SK-N-SH treated with all-trans-retinoic acid at 6 μM for 48 hours (cell line): ENCODE measurements around the gene KRT14.
"Not testable (repeated sequence)": the region's sequence is repeated elsewhere in the genome, so short reads cannot be mapped to it uniquely, and the experiment has no call there.

Source experiments
- ATAC-seq: fragments of 200-7000 bp; cut with Tn5 transposase; 3 replicates; pipeline ENCODE4 v1.9.1; 2020; ENCODE audit warnings: mild to moderate bottlenecking, moderate library complexity
- BACH2 ChIP-seq: fragments of 250-450 bp; sonication (Bioruptor Pico); IDR thresholded peaks from 2 replicates; pipeline ENCODE4 v1.9.0; 2021; ENCODE audit warnings: mild to moderate bottlenecking, borderline replicate concordance
- CSDC2 ChIP-seq: fragments of 250-450 bp; sonication (Bioruptor Pico); IDR thresholded peaks from 2 replicates; pipeline ENCODE4 v1.5.0; 2020; ENCODE audit warnings: mild to moderate bottlenecking, moderate library complexity
- ESRRG ChIP-seq: fragments of 250-450 bp; sonication (Bioruptor Pico); IDR thresholded peaks from 2 replicates; pipeline ENCODE4 v1.6.1; 2021; ENCODE audit warnings: mild to moderate bottlenecking
- GLIS3 ChIP-seq: fragments of 250-450 bp; sonication (Bioruptor Pico); IDR thresholded peaks from 2 replicates; pipeline ENCODE4 v1.5.0; 2020; ENCODE audit warnings: mild to moderate bottlenecking, moderate library complexity
- ISL1 ChIP-seq: fragments of 250-450 bp; sonication (Bioruptor Pico); IDR thresholded peaks from 2 replicates; pipeline ENCODE4 v2.1.2; 2022; ENCODE audit warnings: mild to moderate bottlenecking, moderate library complexity
- OSR1 ChIP-seq: fragments of 250-450 bp; sonication (Bioruptor Pico); IDR thresholded peaks from 2 replicates; pipeline ENCODE4 v1.8.0; 2022; ENCODE audit warnings: moderate library complexity, mild to moderate bottlenecking, inconsistent platforms
- PPARA ChIP-seq: fragments of 250-450 bp; sonication (Bioruptor Pico); IDR thresholded peaks from 2 replicates; pipeline ENCODE4 v1.5.0; 2020; ENCODE audit warnings: mild to moderate bottlenecking, borderline replicate concordance
- RARB ChIP-seq: fragments of 250-450 bp; sonication (Bioruptor Pico); IDR thresholded peaks from 2 replicates; pipeline ENCODE4 v1.8.0; 2021; ENCODE audit warnings: mild to moderate bottlenecking, moderate library complexity
- SNAI2 ChIP-seq: fragments of 250-450 bp; sonication (Bioruptor Pico); IDR thresholded peaks from 2 replicates; pipeline ENCODE4 v1.5.0; 2020; ENCODE audit warnings: mild to moderate bottlenecking, moderate library complexity
- TCF4 ChIP-seq: fragments of 250-450 bp; sonication (Bioruptor Pico); IDR thresholded peaks from 2 replicates; pipeline ENCODE4 v1.8.0; 2021; ENCODE audit warnings: mild to moderate bottlenecking, moderate library complexity, borderline replicate concordance
- TOX ChIP-seq: fragments of 250-450 bp; sonication (Bioruptor Pico); IDR thresholded peaks from 2 replicates; pipeline ENCODE4 v1.8.0; 2021; ENCODE audit warnings: mild to moderate bottlenecking, moderate library complexity, borderline replicate concordance
- ZC3H10 ChIP-seq: fragments of 250-450 bp; sonication (Bioruptor Pico); IDR thresholded peaks from 2 replicates; pipeline ENCODE4 v1.5.1; 2021; ENCODE audit warnings: mild to moderate bottlenecking, moderate library complexity
- ZFP3 ChIP-seq: fragments of 250-450 bp; sonication (Bioruptor Pico); IDR thresholded peaks from 2 replicates; pipeline ENCODE4 v1.5.0; 2020; ENCODE audit warnings: mild to moderate bottlenecking, moderate library complexity
- ZFP30 ChIP-seq: fragments of 450-650 bp; formaldehyde crosslinking; IDR thresholded peaks from 2 replicates; pipeline ENCODE4 v1.5.0; 2022; ENCODE audit warnings: mild to moderate bottlenecking, moderate library complexity
- ZNF565 ChIP-seq: fragments of 450-650 bp; formaldehyde crosslinking; conservative IDR thresholded peaks from 2 replicates; pipeline ENCODE4 v1.5.0; 2020; ENCODE audit warnings: low read depth, mild to moderate bottlenecking, moderate library complexity
- ZNF70 ChIP-seq: fragments of 450-650 bp; formaldehyde crosslinking; IDR thresholded peaks from 2 replicates; pipeline ENCODE4 v1.5.0; 2020; ENCODE audit warnings: mild to moderate bottlenecking, moderate library complexity
- ZNF8 ChIP-seq: fragments of 450-650 bp; formaldehyde crosslinking; IDR thresholded peaks from 2 replicates; pipeline ENCODE4 v1.5.0; 2020; ENCODE audit warnings: mild to moderate bottlenecking, moderate library complexity
- TF ChIP-seq, protein P1 (sequence below): fragments of 250-450 bp; sonication (Bioruptor Pico); IDR thresholded peaks from 2 replicates; pipeline ENCODE4 v1.8.0; 2020; ENCODE audit warnings: mild to moderate bottlenecking, moderate library complexity, borderline replicate concordance
- TF ChIP-seq, protein P2 (sequence below): fragments of 250-450 bp; sonication (Bioruptor Pico); IDR thresholded peaks from 2 replicates; pipeline ENCODE4 v1.5.0; 2020; ENCODE audit warnings: mild to moderate bottlenecking, moderate library complexity
- TF ChIP-seq, protein P3 (sequence below): fragments of 250-450 bp; sonication (Bioruptor Pico); IDR thresholded peaks from 2 replicates; pipeline ENCODE4 v1.5.1; 2020; ENCODE audit warnings: low read depth, mild to moderate bottlenecking, moderate library complexity
- TF ChIP-seq, protein P4 (sequence below): fragments of 250-450 bp; sonication (Bioruptor Pico); IDR thresholded peaks from 2 replicates; pipeline ENCODE4 v1.5.1; 2021; ENCODE audit warnings: mild to moderate bottlenecking, moderate library complexity

The KRT14 gene

DNA sequence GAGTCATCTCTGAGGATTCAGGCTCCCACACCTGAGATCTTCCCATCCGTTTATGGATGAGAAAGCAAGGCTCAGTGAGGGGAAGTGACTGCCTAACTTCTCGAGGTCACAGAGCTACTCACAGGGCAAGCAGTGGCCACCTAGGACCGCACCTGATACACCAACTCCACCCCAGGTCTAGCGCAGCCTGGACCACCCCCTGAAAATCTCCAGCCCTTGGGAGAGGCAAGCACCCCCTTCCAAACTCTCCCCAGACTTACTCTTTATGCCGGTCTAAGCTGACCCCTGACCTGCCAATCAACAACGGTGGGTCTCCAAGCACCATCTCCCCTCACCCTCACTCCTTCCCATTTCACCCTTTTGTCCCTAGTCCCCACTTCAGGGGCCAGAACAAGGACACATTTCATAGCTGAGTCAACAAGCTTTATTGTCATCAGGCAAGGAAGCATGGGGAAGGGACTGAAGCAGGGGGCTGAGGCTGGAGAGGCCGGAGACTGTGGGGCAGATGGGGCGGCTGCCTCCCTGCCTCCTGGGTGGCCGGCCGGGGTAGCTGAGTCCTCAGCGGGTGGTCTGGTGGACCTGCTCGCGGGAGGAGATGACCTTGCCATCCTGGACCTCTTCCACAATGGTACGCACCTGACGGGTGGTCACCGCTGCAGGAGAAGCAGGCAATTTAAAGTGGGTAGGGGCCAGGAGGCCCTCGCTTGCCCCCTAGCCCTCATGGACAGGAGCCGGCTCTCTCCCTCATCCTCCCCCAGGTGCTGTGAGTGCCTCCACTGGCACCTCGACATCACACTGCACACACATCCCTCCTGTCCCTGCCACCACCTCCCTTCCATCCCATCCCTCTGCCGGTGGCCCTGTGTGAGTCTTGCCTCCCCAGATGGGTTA, 32.6 kb upstream of the KRT14 start:
- no peak for ATAC-seq
- TF ChIP-seq PPARA (CRISPR knock-in tag) (no peak), OSR1 (CRISPR knock-in tag) (no peak), TCF4 (no peak), ZC3H10 (CRISPR knock-in tag) (no peak), SNAI2 (CRISPR knock-in tag) (no peak), GLIS3 (CRISPR knock-in tag) (no peak), TOX (no peak), ESRRG (CRISPR knock-in tag) (no peak), CSDC2 (no peak), ZFP30 (CRISPR knock-in tag) (no peak), ZNF8 (CRISPR knock-in tag) (no peak), BACH2 (no peak), ZNF70 (CRISPR knock-in tag) (no peak), ISL1 (no peak), ZFP3 (CRISPR knock-in tag) (no peak)
- TF ChIP-seq, protein P1, sequence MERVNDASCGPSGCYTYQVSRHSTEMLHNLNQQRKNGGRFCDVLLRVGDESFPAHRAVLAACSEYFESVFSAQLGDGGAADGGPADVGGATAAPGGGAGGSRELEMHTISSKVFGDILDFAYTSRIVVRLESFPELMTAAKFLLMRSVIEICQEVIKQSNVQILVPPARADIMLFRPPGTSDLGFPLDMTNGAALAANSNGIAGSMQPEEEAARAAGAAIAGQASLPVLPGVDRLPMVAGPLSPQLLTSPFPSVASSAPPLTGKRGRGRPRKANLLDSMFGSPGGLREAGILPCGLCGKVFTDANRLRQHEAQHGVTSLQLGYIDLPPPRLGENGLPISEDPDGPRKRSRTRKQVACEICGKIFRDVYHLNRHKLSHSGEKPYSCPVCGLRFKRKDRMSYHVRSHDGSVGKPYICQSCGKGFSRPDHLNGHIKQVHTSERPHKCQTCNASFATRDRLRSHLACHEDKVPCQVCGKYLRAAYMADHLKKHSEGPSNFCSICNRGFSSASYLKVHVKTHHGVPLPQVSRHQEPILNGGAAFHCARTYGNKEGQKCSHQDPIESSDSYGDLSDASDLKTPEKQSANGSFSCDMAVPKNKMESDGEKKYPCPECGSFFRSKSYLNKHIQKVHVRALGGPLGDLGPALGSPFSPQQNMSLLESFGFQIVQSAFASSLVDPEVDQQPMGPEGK (CRISPR knock-in tag) = no peak
- TF ChIP-seq, protein P2, sequence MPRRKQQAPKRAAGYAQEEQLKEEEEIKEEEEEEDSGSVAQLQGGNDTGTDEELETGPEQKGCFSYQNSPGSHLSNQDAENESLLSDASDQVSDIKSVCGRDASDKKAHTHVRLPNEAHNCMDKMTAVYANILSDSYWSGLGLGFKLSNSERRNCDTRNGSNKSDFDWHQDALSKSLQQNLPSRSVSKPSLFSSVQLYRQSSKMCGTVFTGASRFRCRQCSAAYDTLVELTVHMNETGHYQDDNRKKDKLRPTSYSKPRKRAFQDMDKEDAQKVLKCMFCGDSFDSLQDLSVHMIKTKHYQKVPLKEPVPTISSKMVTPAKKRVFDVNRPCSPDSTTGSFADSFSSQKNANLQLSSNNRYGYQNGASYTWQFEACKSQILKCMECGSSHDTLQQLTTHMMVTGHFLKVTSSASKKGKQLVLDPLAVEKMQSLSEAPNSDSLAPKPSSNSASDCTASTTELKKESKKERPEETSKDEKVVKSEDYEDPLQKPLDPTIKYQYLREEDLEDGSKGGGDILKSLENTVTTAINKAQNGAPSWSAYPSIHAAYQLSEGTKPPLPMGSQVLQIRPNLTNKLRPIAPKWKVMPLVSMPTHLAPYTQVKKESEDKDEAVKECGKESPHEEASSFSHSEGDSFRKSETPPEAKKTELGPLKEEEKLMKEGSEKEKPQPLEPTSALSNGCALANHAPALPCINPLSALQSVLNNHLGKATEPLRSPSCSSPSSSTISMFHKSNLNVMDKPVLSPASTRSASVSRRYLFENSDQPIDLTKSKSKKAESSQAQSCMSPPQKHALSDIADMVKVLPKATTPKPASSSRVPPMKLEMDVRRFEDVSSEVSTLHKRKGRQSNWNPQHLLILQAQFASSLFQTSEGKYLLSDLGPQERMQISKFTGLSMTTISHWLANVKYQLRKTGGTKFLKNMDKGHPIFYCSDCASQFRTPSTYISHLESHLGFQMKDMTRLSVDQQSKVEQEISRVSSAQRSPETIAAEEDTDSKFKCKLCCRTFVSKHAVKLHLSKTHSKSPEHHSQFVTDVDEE (CRISPR knock-in tag) = no peak
- TF ChIP-seq, protein P3, sequence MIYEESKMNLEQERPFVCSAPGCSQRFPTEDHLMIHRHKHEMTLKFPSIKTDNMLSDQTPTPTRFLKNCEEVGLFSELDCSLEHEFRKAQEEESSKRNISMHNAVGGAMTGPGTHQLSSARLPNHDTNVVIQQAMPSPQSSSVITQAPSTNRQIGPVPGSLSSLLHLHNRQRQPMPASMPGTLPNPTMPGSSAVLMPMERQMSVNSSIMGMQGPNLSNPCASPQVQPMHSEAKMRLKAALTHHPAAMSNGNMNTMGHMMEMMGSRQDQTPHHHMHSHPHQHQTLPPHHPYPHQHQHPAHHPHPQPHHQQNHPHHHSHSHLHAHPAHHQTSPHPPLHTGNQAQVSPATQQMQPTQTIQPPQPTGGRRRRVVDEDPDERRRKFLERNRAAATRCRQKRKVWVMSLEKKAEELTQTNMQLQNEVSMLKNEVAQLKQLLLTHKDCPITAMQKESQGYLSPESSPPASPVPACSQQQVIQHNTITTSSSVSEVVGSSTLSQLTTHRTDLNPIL (CRISPR knock-in tag) = no peak

DNA sequence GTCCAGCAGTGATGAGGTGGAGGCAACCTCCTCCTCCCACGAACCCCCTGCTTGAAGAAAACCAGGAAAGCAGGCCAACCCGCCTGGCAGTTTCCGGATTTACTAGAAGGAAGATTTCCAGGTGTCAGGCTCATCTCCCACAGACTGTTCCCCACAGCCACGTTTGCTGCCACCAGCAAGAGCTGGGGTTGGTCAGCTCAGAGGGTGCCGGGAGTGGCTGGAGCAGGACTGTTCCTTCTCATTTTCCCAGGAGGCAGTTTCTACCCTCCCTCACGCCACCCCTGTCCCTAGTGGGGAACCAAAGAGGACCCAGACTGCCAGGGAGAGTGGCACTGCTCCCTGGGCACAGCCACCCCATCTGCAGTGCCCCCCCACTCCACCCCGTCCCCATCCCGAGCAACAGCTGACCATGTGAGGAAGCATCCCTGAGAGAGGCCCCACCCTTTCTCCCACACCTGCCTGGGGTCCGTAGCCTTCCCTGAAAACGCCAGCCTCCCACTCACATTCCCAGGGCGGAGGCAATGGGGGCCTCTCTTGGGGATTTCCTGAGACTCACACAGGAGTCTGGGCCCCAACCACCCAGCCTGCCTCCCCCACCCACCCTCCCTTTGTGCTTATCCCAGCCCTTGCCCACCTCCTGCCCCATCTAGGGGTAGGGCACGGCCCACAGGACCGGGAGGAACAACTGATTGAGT, 31.8 kb upstream of the KRT14 start:
- TF ChIP-seq, protein P4, sequence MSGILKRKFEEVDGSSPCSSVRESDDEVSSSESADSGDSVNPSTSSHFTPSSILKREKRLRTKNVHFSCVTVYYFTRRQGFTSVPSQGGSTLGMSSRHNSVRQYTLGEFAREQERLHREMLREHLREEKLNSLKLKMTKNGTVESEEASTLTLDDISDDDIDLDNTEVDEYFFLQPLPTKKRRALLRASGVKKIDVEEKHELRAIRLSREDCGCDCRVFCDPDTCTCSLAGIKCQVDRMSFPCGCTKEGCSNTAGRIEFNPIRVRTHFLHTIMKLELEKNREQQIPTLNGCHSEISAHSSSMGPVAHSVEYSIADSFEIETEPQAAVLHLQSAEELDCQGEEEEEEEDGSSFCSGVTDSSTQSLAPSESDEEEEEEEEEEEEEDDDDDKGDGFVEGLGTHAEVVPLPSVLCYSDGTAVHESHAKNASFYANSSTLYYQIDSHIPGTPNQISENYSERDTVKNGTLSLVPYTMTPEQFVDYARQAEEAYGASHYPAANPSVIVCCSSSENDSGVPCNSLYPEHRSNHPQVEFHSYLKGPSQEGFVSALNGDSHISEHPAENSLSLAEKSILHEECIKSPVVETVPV (CRISPR knock-in tag) = no peak
- TF ChIP-seq GLIS3 (CRISPR knock-in tag) = no peak
- TF ChIP-seq ZFP3 (CRISPR knock-in tag) = no peak
- no peak for TF ChIP-seq ZNF565
- TF ChIP-seq OSR1 (CRISPR knock-in tag) = no peak

DNA sequence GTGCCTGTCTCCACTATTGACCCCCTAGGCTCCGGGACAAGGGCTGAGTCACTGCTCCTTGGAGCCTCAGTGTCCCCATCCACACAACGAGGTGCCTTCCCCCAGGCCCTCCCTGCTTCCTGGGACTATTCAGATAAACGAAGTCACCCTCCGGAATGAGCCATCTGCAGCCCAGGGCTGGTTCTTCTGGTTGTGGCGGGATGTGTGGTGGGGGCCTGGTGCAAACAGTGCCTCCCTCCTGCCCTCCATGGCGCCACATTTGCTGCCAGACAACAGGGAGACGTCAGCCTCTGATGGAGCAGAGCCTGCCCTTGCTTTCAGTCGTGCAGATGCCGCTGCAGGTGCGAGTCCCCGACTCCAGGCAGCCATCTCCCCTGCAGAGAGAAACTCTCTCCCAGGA, 31.0 kb upstream of the KRT14 start:
- TF ChIP-seq RARB (no peak), ZNF70 (CRISPR knock-in tag) (no peak), CSDC2 (no peak), PPARA (CRISPR knock-in tag) (no peak), ISL1 (no peak), ZFP30 (CRISPR knock-in tag) (no peak), GLIS3 (CRISPR knock-in tag) (no peak)
- ATAC-seq = no peak

More for the DNA sequence above, 31.8 kb upstream of the KRT14 start:
- no peak for ATAC-seq

DNA sequence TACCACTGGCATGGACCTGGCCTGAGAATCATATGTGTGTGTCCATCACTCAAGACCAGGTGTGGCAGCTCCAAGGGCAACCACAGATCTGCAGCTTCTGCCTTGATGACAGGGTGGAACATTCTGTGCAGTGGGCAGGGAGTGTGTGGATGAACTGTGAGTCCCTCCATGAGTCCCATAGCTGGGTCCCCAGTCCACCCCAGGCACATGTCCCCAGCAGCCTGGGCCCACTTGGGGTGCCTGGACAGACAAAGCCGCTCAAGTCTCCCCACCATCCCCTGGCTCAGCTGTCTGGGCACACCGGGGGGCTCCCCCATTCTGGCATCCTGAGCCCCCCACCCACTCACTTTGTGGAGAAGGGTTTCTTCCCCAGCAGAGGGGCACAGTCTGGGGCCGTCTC, 30.4 kb upstream of the KRT14 start:
- TF ChIP-seq PPARA (CRISPR knock-in tag) = no peak
- TF ChIP-seq TCF4 = no peak
- no peak for TF ChIP-seq ZFP3 (CRISPR knock-in tag)
- TF ChIP-seq, all 23 proteins: peak for 0
- no peak for ATAC-seq

DNA sequence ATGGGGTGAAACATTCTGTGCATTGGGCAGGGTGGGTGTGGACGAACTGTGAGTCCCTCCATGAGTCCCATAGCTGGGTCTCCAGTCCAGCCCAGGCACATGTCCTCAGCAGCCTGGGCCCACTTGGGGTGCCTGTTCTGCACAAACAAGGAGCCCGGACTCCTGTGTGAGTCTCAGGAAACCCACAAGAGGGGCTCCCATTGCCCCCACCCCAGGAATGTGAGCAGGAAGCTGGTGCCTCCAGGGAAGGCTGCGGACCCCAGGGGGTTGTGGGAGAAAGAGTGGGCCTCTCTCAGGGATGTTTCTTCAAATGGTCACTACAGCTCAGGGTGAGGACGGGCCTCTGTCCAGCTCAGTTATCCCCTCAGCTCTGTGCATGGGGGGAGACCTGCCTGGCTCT, 29.8 kb upstream of the KRT14 start:
- not testable (repeated sequence) for ATAC-seq
